PFSK-1 (cell line): ENCODE measurements around the gene FGFR4.

Experiments
- FOXP2 ChIP-seq: optimal IDR thresholded peaks from 2 replicates; pipeline ENCODE3; 2011; ENCODE audit warnings: borderline replicate concordance, control low read depth, inconsistent platforms; ENCODE audit not compliant: insufficient read depth; ENCODE audit errors: extremely low read length, extremely low read depth
- POLR2AphosphoS5 ChIP-seq: IDR thresholded peaks from 2 replicates; pipeline ENCODE4 v1.6.1; 2012; ENCODE audit warnings: low read depth, mild to moderate bottlenecking, control low read depth, low read length, moderate library complexity
- REST ChIP-seq, 2 experiments: IDR thresholded peaks; 2 replicates each; pipeline versions ENCODE4 v1.6.1 to v1.8.0; 2011 to 2012; ENCODE audit warnings: low read depth in 2 of 2, low read length in 2 of 2, control low read depth in 1 of 2, inconsistent platforms in 1 of 2, mild to moderate bottlenecking in 1 of 2, moderate library complexity in 1 of 2; ENCODE audit not compliant: insufficient read depth in 1 of 2
- SIN3A ChIP-seq: IDR thresholded peaks from 2 replicates; pipeline ENCODE4 v1.6.1; 2012; ENCODE audit warnings: mild to moderate bottlenecking, low read length, moderate library complexity, borderline replicate concordance; ENCODE audit not compliant: insufficient read depth
- TAF1 ChIP-seq: IDR thresholded peaks from 2 replicates; pipeline ENCODE4 v1.6.1; 2012; ENCODE audit warnings: low read length, control low read depth, borderline replicate concordance; ENCODE audit not compliant: insufficient read depth

Gene FGFR4

GRCh38 chr5:177098120-177098469 lies 11.4 kb downstream of the FGFR4 start:
- TF ChIP-seq TAF1 (no peak), REST (IDR thresholded peaks at IDR 0.05; ENCODE audit: insufficient read depth in 1 of 2, low read depth in 2 of 2, low read length in 2 of 2) (no peak), SIN3A (no peak), FOXP2 (no peak), POLR2AphosphoS5 (no peak)

- TF ChIP-seq FOXP2 (no peak), TAF1 (no peak), REST (IDR thresholded peaks at IDR 0.05; ENCODE audit: insufficient read depth in 1 of 2, low read depth in 2 of 2, low read length in 2 of 2) (no peak), SIN3A (no peak), POLR2AphosphoS5 (no peak)
Measured at GRCh38 chr5:177098470-177099141, 11.9 kb downstream of the FGFR4 start.

- TF ChIP-seq SIN3A (no peak), REST (IDR thresholded peaks at IDR 0.05; ENCODE audit: insufficient read depth in 1 of 2, low read depth in 2 of 2, low read length in 2 of 2) (no peak), TAF1 (no peak), POLR2AphosphoS5 (no peak), FOXP2 (no peak)
Measured at GRCh38 chr5:177099422-177100093, 12.8 kb downstream of the FGFR4 start.

- no peak for TF ChIP-seq TAF1
- no peak for TF ChIP-seq SIN3A
- no peak for TF ChIP-seq POLR2AphosphoS5
Measured at GRCh38 chr5:177100714-177101121, 14.0 kb downstream of the FGFR4 start.

- TF ChIP-seq POLR2AphosphoS5 (no peak), REST (IDR thresholded peaks at IDR 0.05; ENCODE audit: insufficient read depth in 1 of 2, low read depth in 2 of 2, low read length in 2 of 2) (no peak), SIN3A (no peak), FOXP2 (no peak), TAF1 (no peak)
Measured at GRCh38 chr5:177103523-177104253, 17.0 kb downstream of the FGFR4 start.
